Mucosa of rectum (tissue), 2 donors: ENCODE results near the gene OR52J3.
"Not testable (repeated sequence)": the region's sequence is repeated elsewhere in the genome, so short reads cannot be mapped to it uniquely, and the experiment has no call there.

ENCODE experiments used
- H3K27ac ChIP-seq, 2 donors: one replicate each; pipeline ENCODE4 v1.7.0; 2013; ENCODE audit warnings: inconsistent platforms in 2 of 2, low read depth in 2 of 2, low read length in 2 of 2
- H3K27me3 ChIP-seq, 2 donors: one replicate each; pipeline ENCODE4 v1.7.0; 2013; ENCODE audit warnings: low read length in 2 of 2; ENCODE audit not compliant: control insufficient read depth in 2 of 2, insufficient read depth in 2 of 2
- H3K36me3 ChIP-seq, 2 donors: one replicate each; pipeline ENCODE4 v1.7.0; 2013; ENCODE audit warnings: low read length in 2 of 2; ENCODE audit not compliant: control insufficient read depth in 2 of 2, insufficient read depth in 2 of 2
- H3K4me1 ChIP-seq, 2 donors: one replicate each; pipeline ENCODE4 v1.7.0; 2013; ENCODE audit warnings: low read length in 2 of 2, mild to moderate bottlenecking in 1 of 2; ENCODE audit not compliant: control insufficient read depth in 2 of 2, insufficient read depth in 2 of 2
- H3K4me3 ChIP-seq, 2 donors: one replicate each; pipeline ENCODE4 v1.7.0; 2013; ENCODE audit warnings: low read length in 2 of 2
- H3K9ac ChIP-seq, 2 donors: one replicate each; pipeline ENCODE4 v1.7.0; 2013; ENCODE audit warnings: low read length in 2 of 2, low read depth in 1 of 2, mild to moderate bottlenecking in 1 of 2
- H3K9me3 ChIP-seq, 2 donors: one replicate each; pipeline ENCODE4 v1.7.0; 2013; ENCODE audit warnings: low read length in 2 of 2; ENCODE audit not compliant: control insufficient read depth in 2 of 2
- donor health status: healthy.
- donor health status: Normal muscosa, but diverticular disease.

Gene OR52J3

DNA sequence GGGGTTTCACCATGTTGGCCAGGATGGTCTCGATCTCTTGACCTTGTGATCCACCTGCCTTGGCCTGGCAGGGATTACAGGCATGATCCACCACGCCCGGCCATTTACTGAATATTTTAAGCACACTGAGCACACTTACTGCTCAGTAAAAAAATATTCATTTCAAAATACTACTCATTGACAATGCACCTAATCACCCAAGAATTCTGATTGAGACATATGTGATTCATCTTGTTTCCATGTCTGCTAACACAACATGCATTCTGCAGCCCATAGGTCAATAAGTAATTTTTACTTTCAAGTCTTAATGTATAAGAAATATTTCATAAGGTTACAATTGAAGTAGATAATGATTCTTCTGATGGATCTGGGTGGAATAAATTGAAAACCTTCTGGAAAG lies 4.2 kb upstream of the OR52J3 start:
- no peaks in the 10 kb centered on the region for H3K9me3 ChIP-seq
- H3K4me1 ChIP-seq, result no peaks in the 10 kb centered on the region
- no peak overlapping the region for H3K4me3 ChIP-seq
- H3K9ac ChIP-seq, result no peak overlapping the region
- no peaks in the 10 kb centered on the region for H3K27me3 ChIP-seq
- no peak overlapping the region for H3K27ac ChIP-seq
- no peaks in the 10 kb centered on the region for H3K36me3 ChIP-seq

GRCh38 chr11:5043380-5043779 lies 2.9 kb upstream of the OR52J3 start:
- Histone ChIP-seq H3K9me3 (no peaks in the 10 kb centered on the region), H3K27me3 (no peaks in the 10 kb centered on the region), H3K4me3 (no peak overlapping the region), H3K36me3 (no peaks in the 10 kb centered on the region), H3K9ac (no peak overlapping the region), H3K4me1 (no peaks in the 10 kb centered on the region), H3K27ac (no peak overlapping the region)

DNA sequence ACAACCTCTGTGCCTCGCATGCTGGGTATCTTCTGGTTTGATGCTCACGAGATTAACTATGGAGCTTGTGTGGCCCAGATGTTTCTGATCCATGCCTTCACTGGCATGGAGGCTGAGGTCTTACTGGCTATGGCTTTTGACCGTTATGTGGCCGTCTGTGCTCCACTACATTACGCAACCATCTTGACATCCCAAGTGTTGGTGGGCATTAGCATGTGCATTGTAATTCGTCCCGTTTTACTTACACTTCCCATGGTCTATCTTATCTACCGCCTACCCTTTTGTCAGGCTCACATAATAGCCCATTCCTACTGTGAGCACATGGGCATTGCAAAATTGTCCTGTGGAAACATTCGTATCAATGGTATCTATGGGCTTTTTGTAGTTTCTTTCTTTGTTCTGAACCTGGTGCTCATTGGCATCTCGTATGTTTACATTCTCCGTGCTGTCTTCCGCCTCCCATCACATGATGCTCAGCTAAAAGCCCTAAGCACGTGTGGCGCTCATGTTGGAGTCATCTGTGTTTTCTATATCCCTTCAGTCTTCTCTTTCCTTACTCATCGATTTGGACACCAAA lies 516 bp downstream of the OR52J3 start:
- no peaks in the 10 kb centered on the region for H3K4me1 ChIP-seq
- H3K27ac ChIP-seq, result no peak overlapping the region
- no peaks in the 10 kb centered on the region for H3K36me3 ChIP-seq
- no peak overlapping the region for H3K9ac ChIP-seq
- no peaks in the 10 kb centered on the region for H3K9me3 ChIP-seq
- no peak overlapping the region for H3K4me3 ChIP-seq
- H3K27me3 ChIP-seq, result no peaks in the 10 kb centered on the region

- not testable (repeated sequence) for H3K4me1 ChIP-seq, H3K9ac ChIP-seq, H3K27ac ChIP-seq, H3K4me3 ChIP-seq, H3K9me3 ChIP-seq, H3K36me3 ChIP-seq, H3K27me3 ChIP-seq
Measured at GRCh38 chr11:5058679-5059078, 12.4 kb downstream of the OR52J3 start.

- H3K4me3 ChIP-seq, result no peak within 1 kb of the TSS
- H3K4me1 ChIP-seq, result no peaks in the 10 kb centered on the region
- no peak within 1 kb of the TSS for H3K27ac ChIP-seq
- no peaks in the 10 kb centered on the region for H3K27me3 ChIP-seq
- H3K9me3 ChIP-seq, result no peaks in the 10 kb centered on the region
- H3K36me3 ChIP-seq, result no peaks in the 10 kb centered on the region
- no peak within 1 kb of the TSS for H3K9ac ChIP-seq
Measured at GRCh38 chr11:5059391-5059790, 13.1 kb downstream of the OR52J3 start, which contains the start of gene OR52E2. Gene OR52E2 (minus strand): TSS chr11:5059627. CDS start chr11:5059627, 0 bp downstream.

DNA sequence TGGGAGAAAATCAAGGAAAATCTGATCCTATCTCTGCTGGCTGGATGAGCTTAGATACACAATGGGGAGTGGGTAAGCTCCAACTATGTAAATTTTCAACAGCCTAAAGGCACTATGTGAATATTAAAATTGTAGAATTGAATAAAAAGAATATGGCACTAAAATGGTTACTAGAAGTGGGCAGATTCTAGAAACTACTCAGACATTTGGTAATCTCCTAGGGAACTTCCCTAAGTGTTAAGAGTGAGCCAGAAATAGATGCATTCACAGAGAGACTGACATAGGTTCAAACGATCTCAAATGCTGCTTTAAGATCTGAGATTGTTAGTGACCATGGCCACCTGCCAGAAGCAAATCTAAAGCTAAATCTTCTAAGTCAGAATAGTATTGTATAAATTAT lies 18.7 kb downstream of the OR52J3 start:
- H3K9me3 ChIP-seq, result no peaks in the 10 kb centered on the region
- no peak overlapping the region for H3K9ac ChIP-seq
- no peak overlapping the region for H3K4me3 ChIP-seq
- H3K36me3 ChIP-seq, result no peaks in the 10 kb centered on the region
- H3K4me1 ChIP-seq, result no peaks in the 10 kb centered on the region
- H3K27me3 ChIP-seq, result no peaks in the 10 kb centered on the region
- H3K27ac ChIP-seq, result no peak overlapping the region

DNA sequence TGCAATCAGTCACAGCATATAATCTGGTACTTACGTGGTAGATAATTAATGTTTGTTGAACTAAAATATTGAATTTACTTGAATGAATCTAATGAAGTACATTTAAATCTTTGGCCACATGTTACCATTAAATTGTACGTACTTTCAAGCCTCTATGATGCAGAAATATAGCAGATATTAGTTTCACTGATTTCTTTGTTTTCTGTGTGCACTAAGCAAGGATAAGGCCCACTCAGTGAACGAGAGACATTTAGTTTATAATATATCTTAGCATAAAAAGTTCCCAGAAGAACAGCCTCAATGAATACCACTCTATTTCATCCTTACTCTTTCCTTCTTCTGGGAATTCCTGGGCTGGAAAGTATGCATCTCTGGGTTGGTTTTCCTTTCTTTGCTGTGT lies 22.9 kb downstream of the OR52J3 start, which contains the start of gene OR52E1:
TSS of gene OR52E1 (plus strand) at position 301 of the 400 bp plus-strand sequence.
- Histone ChIP-seq H3K9ac (no peak within 1 kb of the TSS), H3K4me3 (no peak within 1 kb of the TSS), H3K27ac (no peak within 1 kb of the TSS), H3K27me3 (no peaks in the 10 kb centered on the region), H3K36me3 (no peaks in the 10 kb centered on the region), H3K4me1 (no peaks in the 10 kb centered on the region), H3K9me3 (no peaks in the 10 kb centered on the region)

DNA sequence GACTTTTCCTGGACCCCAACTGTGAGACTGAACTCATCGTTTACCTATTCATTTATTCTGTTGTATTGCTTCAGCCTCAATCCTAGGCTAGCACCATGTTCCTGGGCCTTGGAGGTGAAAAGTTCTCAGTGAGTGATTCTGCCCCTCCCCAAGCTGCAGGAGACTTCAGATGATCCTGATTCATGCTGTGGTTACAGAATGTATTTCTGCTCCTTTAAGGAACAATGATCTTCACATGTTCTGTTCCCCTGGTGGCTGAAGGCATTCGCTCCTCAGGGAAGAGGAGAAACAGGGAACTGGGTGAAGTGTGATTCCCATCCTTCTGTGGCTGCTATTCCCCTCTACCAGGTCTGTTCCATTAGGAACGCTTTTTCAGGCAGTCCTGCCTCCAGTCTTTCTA lies 25.5 kb downstream of the OR52J3 start:
- H3K4me1 ChIP-seq, result no peaks in the 10 kb centered on the region
- no peaks in the 10 kb centered on the region for H3K36me3 ChIP-seq
- H3K27me3 ChIP-seq, result no peaks in the 10 kb centered on the region
- H3K9ac ChIP-seq, result no peak overlapping the region
- no peak overlapping the region for H3K27ac ChIP-seq
- no peaks in the 10 kb centered on the region for H3K9me3 ChIP-seq
- no peak overlapping the region for H3K4me3 ChIP-seq

GRCh38 chr11:5081405-5081804 lies 35.1 kb downstream of the OR52J3 start:
- H3K9ac ChIP-seq, result no peak overlapping the region
- H3K27ac ChIP-seq, result no peak overlapping the region
- no peak overlapping the region for H3K4me3 ChIP-seq

GRCh38 chr11:5083602-5084001 lies 37.3 kb downstream of the OR52J3 start:
- Histone ChIP-seq H3K36me3 (no peaks in the 10 kb centered on the region), H3K27ac (no peak overlapping the region), H3K4me3 (no peak overlapping the region), H3K27me3 (no peaks in the 10 kb centered on the region), H3K4me1 (no peaks in the 10 kb centered on the region), H3K9ac (no peak overlapping the region), H3K9me3 (no peaks in the 10 kb centered on the region)

More at GRCh38 chr11:5081405-5081804, 35.1 kb downstream of the OR52J3 start:
- H3K9me3 ChIP-seq, result no peaks in the 10 kb centered on the region
- H3K36me3 ChIP-seq, result no peaks in the 10 kb centered on the region
- H3K4me1 ChIP-seq, result no peaks in the 10 kb centered on the region
- no peaks in the 10 kb centered on the region for H3K27me3 ChIP-seq

DNA sequence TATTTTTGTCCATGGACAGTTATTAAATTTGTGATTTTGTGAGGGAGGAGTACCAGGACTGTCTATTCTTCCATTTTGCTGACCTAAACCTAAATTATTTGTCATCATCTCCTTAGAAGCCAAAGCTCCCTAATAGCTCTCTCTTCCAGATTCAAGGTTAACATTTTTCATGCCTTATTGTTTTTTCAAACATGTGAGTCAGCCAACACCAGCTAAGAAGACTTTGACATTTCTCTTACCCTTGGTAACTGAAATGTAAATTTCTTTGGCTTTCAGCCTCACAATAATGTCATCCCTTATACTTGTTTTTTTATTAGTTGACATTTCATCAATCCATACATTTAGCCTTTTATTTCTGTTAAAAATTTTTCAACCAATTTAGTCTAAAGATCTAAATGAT lies 42.2 kb downstream of the OR52J3 start:
- H3K9me3 ChIP-seq, result no peaks in the 10 kb centered on the region

More for the DNA sequence above, 42.2 kb downstream of the OR52J3 start:
- H3K4me3 ChIP-seq, result no peak overlapping the region
- H3K36me3 ChIP-seq, result no peaks in the 10 kb centered on the region
- no peaks in the 10 kb centered on the region for H3K27me3 ChIP-seq
- no peak overlapping the region for H3K27ac ChIP-seq
- H3K9ac ChIP-seq, result no peak overlapping the region
- H3K4me1 ChIP-seq, result no peaks in the 10 kb centered on the region
